ENCODE data around the gene DNAJC21.
"Not testable (repeated sequence)": the region's sequence is repeated elsewhere in the genome, so short reads cannot be mapped to it uniquely, and the experiment has no call there.

The DNAJC21 gene

DNA sequence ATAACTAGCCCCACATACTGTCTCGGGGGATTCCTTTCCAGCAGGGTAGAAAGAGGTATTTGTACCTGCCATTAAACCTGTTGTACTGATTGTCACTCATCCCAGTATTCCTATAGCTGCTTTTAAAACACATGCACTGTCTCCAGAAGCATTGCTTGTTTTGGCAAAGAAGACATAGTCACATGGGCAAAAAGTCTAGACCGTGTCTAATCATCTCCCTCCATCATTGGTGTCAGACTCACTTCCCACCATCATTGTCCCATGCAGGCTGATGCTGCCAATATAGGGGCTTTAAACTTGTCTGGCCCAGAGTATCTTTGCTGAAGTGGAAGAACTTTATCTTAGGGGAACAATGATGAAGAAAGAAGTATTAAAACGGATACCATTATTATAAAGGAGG, 12.6 kb downstream of the DNAJC21 start:
- no peak overlapping the region for H3K27ac ChIP-seq (ENCODE audit: low read depth, low read length)
- no peak overlapping the region for H3K4me3 ChIP-seq (ENCODE audit: low read depth, low read length)
- no peak overlapping the region for H2AFZ ChIP-seq (ENCODE audit: low read length, unreplicated experiment)
- no peaks in the 10 kb centered on the region for H3K79me2 ChIP-seq (ENCODE audit: control insufficient read depth, insufficient read depth, low read length, unreplicated experiment)
- no peaks in the 10 kb centered on the region for H3K27me3 ChIP-seq (ENCODE audit: insufficient read depth, low read length)
- H3K36me3 ChIP-seq (ENCODE audit: insufficient read depth, low read length) = peaks cover 22% of the 10 kb centered on the region
- no peaks in the 10 kb centered on the region for H3K4me1 ChIP-seq (ENCODE audit: control insufficient read depth, insufficient read depth, low read length, unreplicated experiment)

DNA sequence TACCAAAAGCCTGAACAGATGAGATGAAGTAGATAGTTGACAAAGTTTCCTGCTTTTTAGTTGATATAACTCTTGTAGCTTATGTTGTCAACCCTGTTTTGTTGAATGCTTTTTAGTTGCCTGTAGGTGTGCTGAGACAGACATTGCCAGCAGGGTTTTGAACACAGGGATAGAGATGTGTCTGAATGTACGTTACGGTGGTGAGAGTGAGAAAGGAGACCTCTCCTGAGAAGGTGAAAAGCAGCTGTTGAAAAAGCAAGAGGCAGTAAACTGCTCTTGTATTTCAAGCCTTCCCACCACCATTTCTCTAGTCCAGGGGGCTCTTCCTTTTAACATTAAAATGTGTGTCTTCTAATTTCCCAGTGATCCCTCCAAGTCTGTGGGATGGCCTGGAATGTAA, 14.7 kb downstream of the DNAJC21 start:
- H3K4me1 ChIP-seq (ENCODE audit: control insufficient read depth, insufficient read depth, low read length, unreplicated experiment) = no peaks in the 10 kb centered on the region
- no peak overlapping the region for H3K27ac ChIP-seq (ENCODE audit: low read depth, low read length)
- H3K36me3 ChIP-seq (ENCODE audit: insufficient read depth, low read length) = peaks cover 13% of the 10 kb centered on the region; the same call in 1 of the 2 replicates
- H3K79me2 ChIP-seq (ENCODE audit: control insufficient read depth, insufficient read depth, low read length, unreplicated experiment) = no peaks in the 10 kb centered on the region
- H3K27me3 ChIP-seq (ENCODE audit: insufficient read depth, low read length) = no peaks in the 10 kb centered on the region
- no peak overlapping the region for H2AFZ ChIP-seq (ENCODE audit: low read length, unreplicated experiment)
- no peak overlapping the region for H3K4me3 ChIP-seq (ENCODE audit: low read depth, low read length)

DNA sequence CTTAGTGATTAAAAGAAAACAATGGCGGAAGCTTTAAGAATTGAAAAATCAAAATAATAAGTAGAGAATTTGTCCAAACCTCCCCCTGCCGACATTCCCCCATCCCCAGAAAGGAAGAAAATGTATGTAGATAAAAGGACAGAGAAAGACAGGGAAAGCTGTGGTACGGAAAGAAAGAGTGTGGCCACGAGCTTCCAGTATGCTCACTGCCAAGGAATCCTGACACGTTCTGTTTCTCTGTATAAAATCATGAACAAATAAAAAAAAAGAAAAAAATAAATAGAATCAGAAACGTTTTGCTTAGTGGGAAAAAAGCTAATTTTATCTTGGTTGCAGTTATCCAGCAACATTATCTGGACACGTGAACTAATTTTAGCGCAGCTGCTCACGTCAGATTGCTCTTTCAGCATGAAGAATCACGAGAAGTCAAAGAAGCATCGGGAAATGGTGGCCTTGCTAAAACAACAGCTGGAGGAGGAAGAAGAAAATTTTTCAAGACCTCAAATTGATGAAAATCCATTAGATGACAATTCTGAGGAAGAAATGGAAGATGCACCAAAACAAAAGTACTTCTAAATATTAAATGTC, 15.2 kb downstream of the DNAJC21 start:
- H2AFZ ChIP-seq (ENCODE audit: low read length, unreplicated experiment) = no peak overlapping the region
- no peak overlapping the region for H3K4me3 ChIP-seq (ENCODE audit: low read depth, low read length)
- no peaks in the 10 kb centered on the region for H3K27me3 ChIP-seq (ENCODE audit: insufficient read depth, low read length)
- peaks cover 12% of the 10 kb centered on the region; the same call in 1 of the 2 replicates for H3K36me3 ChIP-seq (ENCODE audit: insufficient read depth, low read length)
- H3K79me2 ChIP-seq (ENCODE audit: control insufficient read depth, insufficient read depth, low read length, unreplicated experiment) = no peaks in the 10 kb centered on the region
- no peak overlapping the region for H3K27ac ChIP-seq (ENCODE audit: low read depth, low read length)
- H3K4me1 ChIP-seq (ENCODE audit: control insufficient read depth, insufficient read depth, low read length, unreplicated experiment) = no peaks in the 10 kb centered on the region

DNA sequence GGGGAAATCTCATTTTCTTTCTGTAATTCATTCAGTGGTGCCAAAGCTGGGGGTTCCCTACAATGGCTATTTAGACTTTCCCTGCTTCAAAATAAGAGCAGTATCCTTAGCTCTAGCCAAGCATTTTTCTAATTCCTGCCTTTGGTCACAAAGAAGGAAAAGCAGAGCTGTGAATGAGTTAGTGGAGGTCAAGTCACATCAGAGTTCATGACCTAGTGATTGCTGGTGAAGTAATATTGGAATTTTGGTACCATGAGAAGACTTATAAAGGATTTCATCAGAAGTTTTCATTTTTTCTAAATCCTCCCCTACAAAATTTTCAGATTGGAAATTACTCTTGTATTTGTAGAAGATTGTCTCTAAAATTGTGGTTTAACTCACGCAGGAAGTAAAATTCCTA, 28.0 kb downstream of the DNAJC21 start:
- no peak overlapping the region for H3K4me3 ChIP-seq (ENCODE audit: low read depth, low read length)
- no peaks in the 10 kb centered on the region for H3K79me2 ChIP-seq (ENCODE audit: control insufficient read depth, insufficient read depth, low read length, unreplicated experiment)
- H3K4me1 ChIP-seq (ENCODE audit: control insufficient read depth, insufficient read depth, low read length, unreplicated experiment) = peaks cover 11% of the 10 kb centered on the region

DNA sequence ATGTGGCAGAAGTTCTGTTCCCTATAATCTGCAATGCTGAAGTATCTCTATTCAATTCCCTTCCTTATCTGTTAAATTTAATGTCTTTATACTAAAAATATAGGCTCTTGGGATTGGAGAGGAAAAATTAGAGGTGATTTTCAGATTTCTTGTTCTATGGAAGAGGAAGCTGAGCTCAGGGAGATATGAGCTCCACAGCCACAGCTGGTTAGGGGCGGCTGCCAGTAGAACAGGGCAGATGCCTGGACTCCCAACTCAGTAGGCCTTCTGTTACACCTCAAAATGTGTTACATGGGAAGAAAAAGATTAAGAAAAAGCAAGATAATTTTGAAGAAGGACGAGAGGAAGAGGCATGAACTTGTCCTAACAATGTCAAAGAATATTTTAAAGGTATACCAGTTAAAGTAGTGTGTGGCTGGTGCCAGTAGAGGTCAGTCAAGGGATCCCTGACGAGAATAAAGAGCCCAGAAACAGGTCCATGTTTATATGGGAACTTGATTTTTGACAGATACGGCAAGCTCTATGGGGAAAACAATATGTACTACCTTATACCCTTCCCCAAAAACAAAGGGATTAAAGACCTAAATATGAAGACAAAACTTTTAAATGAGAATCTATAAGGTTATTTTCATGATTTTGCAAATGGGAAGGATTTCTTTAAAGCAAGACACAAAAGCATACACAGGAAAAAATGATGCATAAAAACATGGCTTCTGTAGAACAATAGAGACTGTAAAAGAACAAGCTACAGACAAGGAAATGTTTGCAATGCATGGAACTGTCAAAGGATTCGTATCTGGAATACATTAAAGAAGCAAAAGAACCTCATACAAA, 28.7 kb downstream of the DNAJC21 start:
- H3K36me3 ChIP-seq (ENCODE audit: insufficient read depth, low read length) = peaks cover 4% of the 10 kb centered on the region; the same call in 1 of the 2 replicates
- no peak overlapping the region for H3K4me3 ChIP-seq (ENCODE audit: low read depth, low read length)
- H3K27me3 ChIP-seq (ENCODE audit: insufficient read depth, low read length) = no peaks in the 10 kb centered on the region
- H3K79me2 ChIP-seq (ENCODE audit: control insufficient read depth, insufficient read depth, low read length, unreplicated experiment) = no peaks in the 10 kb centered on the region
- H3K27ac ChIP-seq (ENCODE audit: low read depth, low read length) = peak overlapping the region; percentile 22; the same call in 1 of the 2 replicates
- peaks cover 11% of the 10 kb centered on the region for H3K4me1 ChIP-seq (ENCODE audit: control insufficient read depth, insufficient read depth, low read length, unreplicated experiment)
- no peak overlapping the region for H2AFZ ChIP-seq (ENCODE audit: low read length, unreplicated experiment)

More for the DNA sequence above, 28.0 kb downstream of the DNAJC21 start:
- no peaks in the 10 kb centered on the region for H3K27me3 ChIP-seq (ENCODE audit: insufficient read depth, low read length)
- H2AFZ ChIP-seq (ENCODE audit: low read length, unreplicated experiment) = no peak overlapping the region
- no peak overlapping the region for H3K27ac ChIP-seq (ENCODE audit: low read depth, low read length)
- peaks cover 4% of the 10 kb centered on the region; the same call in 1 of the 2 replicates for H3K36me3 ChIP-seq (ENCODE audit: insufficient read depth, low read length)

DNA sequence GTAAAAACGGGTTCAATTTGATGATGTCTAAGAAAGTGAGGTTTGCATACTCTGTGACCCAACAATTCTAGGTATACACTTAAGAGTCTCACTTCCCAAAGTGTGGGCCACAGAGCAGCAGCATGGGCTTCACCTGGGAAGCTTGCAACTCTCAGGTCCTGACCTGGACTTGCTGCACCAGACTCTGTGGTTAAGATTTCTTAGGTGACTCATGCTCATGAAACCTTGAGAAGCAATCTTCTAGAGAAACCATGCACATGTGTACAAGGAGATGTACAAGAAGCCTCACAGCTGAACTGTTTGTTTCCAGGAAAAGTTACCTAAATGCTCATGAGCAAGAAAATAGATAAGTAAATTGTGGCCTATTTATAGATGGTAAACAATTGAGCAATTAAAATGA, 30.0 kb downstream of the DNAJC21 start:
- Histone ChIP-seq H3K36me3 (ENCODE audit: insufficient read depth, low read length) (peaks cover 4% of the 10 kb centered on the region; the same call in 1 of the 2 replicates), H3K4me3 (ENCODE audit: low read depth, low read length) (no peak overlapping the region), H3K4me1 (ENCODE audit: control insufficient read depth, insufficient read depth, low read length, unreplicated experiment) (peaks cover 11% of the 10 kb centered on the region), H3K27ac (ENCODE audit: low read depth, low read length) (no peak overlapping the region), H2AFZ (ENCODE audit: low read length, unreplicated experiment) (no peak overlapping the region), H3K79me2 (ENCODE audit: control insufficient read depth, insufficient read depth, low read length, unreplicated experiment) (no peaks in the 10 kb centered on the region), H3K27me3 (ENCODE audit: insufficient read depth, low read length) (no peaks in the 10 kb centered on the region)

DNA sequence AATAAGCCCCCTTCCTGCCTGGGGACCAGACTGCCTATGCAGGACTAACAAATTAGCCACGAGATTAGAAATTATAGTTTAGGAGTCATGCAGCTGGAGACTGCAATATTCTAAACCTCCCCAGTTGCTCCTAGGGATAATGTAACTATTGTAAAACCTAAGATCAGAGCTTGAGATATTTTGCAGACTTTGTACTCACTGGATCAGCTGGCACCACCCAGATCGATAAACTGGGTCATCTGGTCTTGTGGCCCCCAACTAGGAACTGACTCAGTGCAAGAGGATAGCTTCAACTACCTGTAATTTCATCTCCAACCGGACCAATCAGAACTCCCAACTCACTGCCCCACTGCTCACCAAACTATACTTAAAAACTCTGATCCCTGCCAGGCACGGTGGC, 38.2 kb downstream of the DNAJC21 start:
- Histone ChIP-seq H3K4me3 (ENCODE audit: low read depth, low read length) (no peak overlapping the region), H3K79me2 (ENCODE audit: control insufficient read depth, insufficient read depth, low read length, unreplicated experiment) (no peaks in the 10 kb centered on the region), H3K36me3 (ENCODE audit: insufficient read depth, low read length) (no peaks in the 10 kb centered on the region), H3K4me1 (ENCODE audit: control insufficient read depth, insufficient read depth, low read length, unreplicated experiment) (no peaks in the 10 kb centered on the region), H2AFZ (ENCODE audit: low read length, unreplicated experiment) (no peak overlapping the region), H3K27me3 (ENCODE audit: insufficient read depth, low read length) (no peaks in the 10 kb centered on the region), H3K27ac (ENCODE audit: low read depth, low read length) (no peak overlapping the region)

DNA sequence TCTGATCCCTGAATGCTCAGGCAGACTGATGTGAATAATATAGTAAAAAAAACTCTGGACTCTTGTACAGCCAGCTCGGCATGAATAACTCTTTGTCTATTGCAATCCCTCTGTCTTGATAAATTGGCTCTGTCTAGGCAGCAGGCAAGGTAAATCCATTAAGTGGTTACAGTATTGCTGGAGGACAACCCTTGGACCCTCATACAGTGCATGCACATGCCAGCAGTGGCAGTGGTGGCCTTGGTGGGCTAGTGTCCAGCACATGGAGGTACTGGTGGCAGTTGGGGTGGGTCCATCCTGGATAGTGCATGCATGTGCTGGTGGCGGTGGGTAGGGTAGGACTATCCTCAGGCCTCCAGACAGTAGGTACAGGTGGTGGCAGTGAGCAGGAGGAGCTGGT, 38.9 kb downstream of the DNAJC21 start:
- no peak overlapping the region for H2AFZ ChIP-seq (ENCODE audit: low read length, unreplicated experiment)
- no peak overlapping the region for H3K27ac ChIP-seq (ENCODE audit: low read depth, low read length)
- H3K4me1 ChIP-seq (ENCODE audit: control insufficient read depth, insufficient read depth, low read length, unreplicated experiment) = no peaks in the 10 kb centered on the region
- no peaks in the 10 kb centered on the region for H3K79me2 ChIP-seq (ENCODE audit: control insufficient read depth, insufficient read depth, low read length, unreplicated experiment)
- H3K36me3 ChIP-seq (ENCODE audit: insufficient read depth, low read length) = no peaks in the 10 kb centered on the region
- no peaks in the 10 kb centered on the region for H3K27me3 ChIP-seq (ENCODE audit: insufficient read depth, low read length)
- H3K4me3 ChIP-seq (ENCODE audit: low read depth, low read length) = no peak overlapping the region

DNA sequence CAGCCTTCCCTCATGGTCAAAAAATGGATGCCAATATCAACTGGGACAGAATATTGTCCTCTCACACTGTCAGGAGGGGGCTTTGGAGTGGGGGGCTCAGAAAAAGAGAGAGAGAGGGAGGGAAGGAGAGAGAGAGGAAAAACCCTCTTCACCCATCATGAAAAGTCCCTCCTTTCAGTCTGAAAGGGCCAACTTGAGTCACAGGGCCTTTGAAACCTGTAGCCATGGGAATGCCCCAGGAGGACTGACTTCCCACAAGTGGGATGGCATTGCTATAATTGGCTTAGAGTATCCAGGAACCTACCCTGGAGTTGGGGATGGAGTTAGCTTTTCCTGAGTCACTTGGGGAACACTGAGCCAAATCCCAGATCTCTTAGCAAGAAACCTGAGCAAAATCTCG, 41.2 kb downstream of the DNAJC21 start:
- Histone ChIP-seq H3K27me3 (ENCODE audit: insufficient read depth, low read length) (peaks cover 9% of the 10 kb centered on the region), H3K27ac (ENCODE audit: low read depth, low read length) (no peak overlapping the region), H3K4me3 (ENCODE audit: low read depth, low read length) (no peak overlapping the region), H2AFZ (ENCODE audit: low read length, unreplicated experiment) (no peak overlapping the region), H3K79me2 (ENCODE audit: control insufficient read depth, insufficient read depth, low read length, unreplicated experiment) (no peaks in the 10 kb centered on the region), H3K4me1 (ENCODE audit: control insufficient read depth, insufficient read depth, low read length, unreplicated experiment) (no peaks in the 10 kb centered on the region), H3K36me3 (ENCODE audit: insufficient read depth, low read length) (no peaks in the 10 kb centered on the region)

DNA sequence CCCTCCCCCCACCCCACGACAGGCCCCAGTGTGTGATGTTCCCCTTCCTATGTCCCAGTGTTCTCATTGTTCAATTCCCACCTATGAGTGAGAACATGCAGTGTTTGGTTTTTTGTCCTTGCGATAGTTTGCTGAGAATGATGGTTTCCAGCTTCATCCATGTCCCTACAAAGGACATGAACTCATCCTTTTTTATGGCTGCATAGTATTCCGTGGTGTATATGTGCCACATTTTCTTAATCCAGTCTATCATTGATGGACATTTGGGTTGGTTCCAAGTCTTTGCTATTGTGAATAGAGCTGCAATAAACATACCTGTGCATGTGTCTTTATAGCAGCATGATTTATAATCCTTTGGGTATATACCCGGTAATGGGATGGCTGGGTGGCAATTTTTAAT, 42.3 kb downstream of the DNAJC21 start:
- H3K27ac ChIP-seq (ENCODE audit: low read depth, low read length); H3K36me3 ChIP-seq (ENCODE audit: insufficient read depth, low read length); H3K79me2 ChIP-seq (ENCODE audit: control insufficient read depth, insufficient read depth, low read length, unreplicated experiment); H3K4me1 ChIP-seq (ENCODE audit: control insufficient read depth, insufficient read depth, low read length, unreplicated experiment); H2AFZ ChIP-seq (ENCODE audit: low read length, unreplicated experiment); H3K4me3 ChIP-seq (ENCODE audit: low read depth, low read length): not testable (repeated sequence)
- peaks cover 20% of the 10 kb centered on the region for H3K27me3 ChIP-seq (ENCODE audit: insufficient read depth, low read length)

DNA sequence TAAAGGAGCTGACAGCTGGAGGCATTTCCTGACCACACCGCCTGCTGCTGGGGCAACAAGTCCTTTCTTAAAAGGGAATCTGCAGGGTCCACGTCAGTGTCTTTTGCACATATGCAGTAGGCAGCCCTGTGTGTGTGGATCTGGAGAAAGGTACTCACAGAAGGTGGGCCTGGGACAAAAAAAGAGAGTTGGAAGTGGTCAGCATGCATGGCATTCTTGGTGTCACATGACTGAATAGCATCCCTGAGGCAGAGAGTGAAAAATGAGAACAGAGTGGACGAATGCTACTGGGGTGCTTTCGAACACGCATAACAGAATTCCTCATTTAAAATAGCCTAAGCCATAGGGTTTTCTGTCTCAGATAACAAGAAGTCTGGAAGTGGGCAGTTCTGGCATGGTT, 47.0 kb downstream of the DNAJC21 start:
- no peaks in the 10 kb centered on the region for H3K4me1 ChIP-seq (ENCODE audit: control insufficient read depth, insufficient read depth, low read length, unreplicated experiment)
- H3K27me3 ChIP-seq (ENCODE audit: insufficient read depth, low read length) = peaks cover 49% of the 10 kb centered on the region
- H2AFZ ChIP-seq (ENCODE audit: low read length, unreplicated experiment) = no peak overlapping the region
- H3K27ac ChIP-seq (ENCODE audit: low read depth, low read length) = no peak overlapping the region
- no peaks in the 10 kb centered on the region for H3K79me2 ChIP-seq (ENCODE audit: control insufficient read depth, insufficient read depth, low read length, unreplicated experiment)
- no peak overlapping the region for H3K4me3 ChIP-seq (ENCODE audit: low read depth, low read length)
- no peaks in the 10 kb centered on the region for H3K36me3 ChIP-seq (ENCODE audit: insufficient read depth, low read length)

Measured in ACC112 (cell line).